Thyroid gland (tissue), 4 donors: ENCODE measurements around the gene NDUFS6. TPM values are rescaled to one million over a fixed set of nuclear protein-coding genes. Genes with fewer than 3 reads are reported as not detected.
A peak's percentile ranks its signal among the peaks of the same experiment; 100 is the strongest.

ENCODE experiments used
- DNase-seq, 2 donors: peaks; one replicate each; pipeline ENCODE4 v3.0.0-alpha.2; 2019
- H3K27ac ChIP-seq, 3 donors: fragments of 200-600 bp; sonication (generic); 1 replicate in 2 of 3; 2 replicates in 1 of 3; pipeline ENCODE4 v1.5.1; 2016 to 2019; ENCODE audit warnings: mild to moderate bottlenecking in 1 of 3, moderate library complexity in 1 of 3
- H3K27me3 ChIP-seq: fragments of 200-600 bp; sonication (generic); one replicate; pipeline ENCODE4 v1.5.1; 2019
- H3K36me3 ChIP-seq, 2 donors: fragments of 200-600 bp; sonication (generic); one replicate each; pipeline ENCODE4 v1.5.1; 2016 to 2019
- H3K4me1 ChIP-seq, 2 donors: fragments of 200-600 bp; sonication (generic); one replicate each; pipeline ENCODE4 v1.5.1; 2017 to 2019
- H3K4me3 ChIP-seq, 3 donors: fragments of 200-600 bp; sonication (generic); replicated peaks in 1 of 3; 1 replicate in 2 of 3; 2 replicates in 1 of 3; pipeline ENCODE4 v1.5.1; 2016; ENCODE audit warnings: mild to moderate bottlenecking in 1 of 3
- H3K9me3 ChIP-seq: fragments of 200-600 bp; sonication (generic); one replicate; pipeline ENCODE4 v1.5.1; 2017
- CTCF ChIP-seq, 6 experiments: fragments of 200-600 bp in 3 of 6; fragments of 450-650 bp in 3 of 6; sonication (generic) in 3 of 6; IDR thresholded peaks; one replicate each; pipeline ENCODE4 v1.5.1; 2016 to 2019; ENCODE audit warnings: antibody characterized with exemption in 6 of 6, mild to moderate bottlenecking in 2 of 6, inconsistent platforms in 1 of 6, moderate library complexity in 1 of 6
- POLR2A ChIP-seq, 2 donors: fragments of 450-650 bp; IDR thresholded peaks; one replicate each; pipeline ENCODE4 v1.6.1; 2017; ENCODE audit warnings: antibody characterized with exemption in 2 of 2, mild to moderate bottlenecking in 2 of 2, moderate library complexity in 1 of 2
- WGBS, 2 donors: methylation state at CpG; one replicate each; pipeline ENCODE4 v1.1.5; 2017; 5-methylcytosine and 5-hydroxymethylcytosine counted together
- intact Hi-C: fragments of 100-400 bp; cut with DNase I; formaldehyde crosslinking; loops from one replicate; pipeline ENCODE4 v1.15.1; 2023
- total RNA-seq, 4 donors: library from RNA; depleted of rRNA; stranded (reverse); fragments of >200 nt; gene quantifications; one replicate each; pipeline ENCODE4 v1.2.3, GENCODE V29; 2016

The NDUFS6 gene
- total RNA-seq, 4 donors from 2014 or later = 35.8 to 127 (median 54.4) TPM

GRCh38 chr5:1801967-1802295 is 724 bp downstream of the NDUFS6 start:
- intact Hi-C loops = no loop called here

GRCh38 chr5:1803192-1803591 is 2.0 kb downstream of the NDUFS6 start:
- Histone ChIP-seq H3K27me3 (no peaks in the 10 kb centered on the region), H3K4me1 (peaks cover 4 to 16% of the 10 kb centered on the region in 2 donors), H3K27ac (no peak overlapping the region), H3K4me3 (no peak overlapping the region), H3K9me3 (no peaks in the 10 kb centered on the region), H3K36me3 (peaks cover 38 to 48% of the 10 kb centered on the region in 2 donors)
- DNase-seq = no peak
- 93 to 100% methylated on average over 1 of the region's 1 CpG for WGBS, 2 donors
- no peak for TF ChIP-seq POLR2A (IDR thresholded peaks at IDR 0.05)
- no peak for TF ChIP-seq CTCF (IDR thresholded peaks at IDR 0.05)
- intact Hi-C loops = no loop called here

More at GRCh38 chr5:1801967-1802295, 724 bp downstream of the NDUFS6 start:
- no peak for DNase-seq
- peaks cover 35 to 48% of the 10 kb centered on the region in 2 donors for H3K36me3 ChIP-seq
- H3K9me3 ChIP-seq = no peaks in the 10 kb centered on the region
- WGBS, 2 donors = 13 to 14% methylated on average over 7 of the region's 7 CpGs
- peaks cover 4 to 16% of the 10 kb centered on the region in 2 donors for H3K4me1 ChIP-seq
- TF ChIP-seq POLR2A (IDR thresholded peaks at IDR 0.05) = no peak
- TF ChIP-seq CTCF (IDR thresholded peaks at IDR 0.05) = no peak
- H3K27me3 ChIP-seq = no peaks in the 10 kb centered on the region
- H3K4me3 ChIP-seq = peak overlapping the region; percentile 75 to 87 (median 81)
- no peak overlapping the region for H3K27ac ChIP-seq

GRCh38 chr5:1804001-1804690 is 2.9 kb downstream of the NDUFS6 start:
- H3K9me3 ChIP-seq = no peaks in the 10 kb centered on the region
- H3K36me3 ChIP-seq = peaks cover 38 to 49% of the 10 kb centered on the region in 2 donors
- intact Hi-C loops = no loop called here
- TF ChIP-seq POLR2A (IDR thresholded peaks at IDR 0.05) (no peak), CTCF (IDR thresholded peaks at IDR 0.05) (no peak)
- H3K4me1 ChIP-seq = peaks cover 0 to 10% of the 10 kb centered on the region in 2 donors
- WGBS, 2 donors = 87 to 91% methylated on average over 15 of the region's 15 CpGs
- H3K27ac ChIP-seq = no peak overlapping the region
- no peaks in the 10 kb centered on the region for H3K27me3 ChIP-seq
- H3K4me3 ChIP-seq = no peak overlapping the region
- DNase-seq = no peak

GRCh38 chr5:1805326-1805725 is 4.1 kb downstream of the NDUFS6 start:
- Histone ChIP-seq H3K27ac (no peak overlapping the region), H3K4me1 (peaks cover 0 to 10% of the 10 kb centered on the region in 2 donors), H3K9me3 (no peaks in the 10 kb centered on the region), H3K4me3 (no peak overlapping the region), H3K36me3 (peaks cover 46 to 49% of the 10 kb centered on the region in 2 donors), H3K27me3 (no peaks in the 10 kb centered on the region)
- TF ChIP-seq CTCF (IDR thresholded peaks at IDR 0.05) (no peak), POLR2A (IDR thresholded peaks at IDR 0.05) (no peak)
- intact Hi-C loops = no loop called here
- 92 to 95% methylated on average over 4 of the region's 4 CpGs for WGBS, 2 donors
- no peak for DNase-seq

- Histone ChIP-seq H3K9me3 (no peaks in the 10 kb centered on the region), H3K27ac (no peak overlapping the region), H3K4me1 (peaks cover 0 to 10% of the 10 kb centered on the region in 2 donors), H3K36me3 (peaks cover 46 to 52% of the 10 kb centered on the region in 2 donors), H3K27me3 (no peaks in the 10 kb centered on the region), H3K4me3 (no peak overlapping the region)
- TF ChIP-seq CTCF (IDR thresholded peaks at IDR 0.05) = no peak
- TF ChIP-seq POLR2A (IDR thresholded peaks at IDR 0.05) = no peak
- no peak for DNase-seq
- 89 to 92% methylated on average over 10 of the region's 10 CpGs for WGBS, 2 donors
- intact Hi-C loops = no loop called here
Observed at GRCh38 chr5:1805736-1806135, 4.5 kb downstream of the NDUFS6 start.
